IPS-11a (cell line): Measurements from ENCODE around the gene CYP4F3.
"Not testable (repeated sequence)": the region's sequence is repeated elsewhere in the genome, so short reads cannot be mapped to it uniquely, and the experiment has no call there.

Experiments used
- H3K4me3 ChIP-seq: one replicate; pipeline ENCODE4 v1.5.1; 2013; ENCODE audit warnings: low read depth, low read length, control low read depth

CYP4F3 gene, protein sequence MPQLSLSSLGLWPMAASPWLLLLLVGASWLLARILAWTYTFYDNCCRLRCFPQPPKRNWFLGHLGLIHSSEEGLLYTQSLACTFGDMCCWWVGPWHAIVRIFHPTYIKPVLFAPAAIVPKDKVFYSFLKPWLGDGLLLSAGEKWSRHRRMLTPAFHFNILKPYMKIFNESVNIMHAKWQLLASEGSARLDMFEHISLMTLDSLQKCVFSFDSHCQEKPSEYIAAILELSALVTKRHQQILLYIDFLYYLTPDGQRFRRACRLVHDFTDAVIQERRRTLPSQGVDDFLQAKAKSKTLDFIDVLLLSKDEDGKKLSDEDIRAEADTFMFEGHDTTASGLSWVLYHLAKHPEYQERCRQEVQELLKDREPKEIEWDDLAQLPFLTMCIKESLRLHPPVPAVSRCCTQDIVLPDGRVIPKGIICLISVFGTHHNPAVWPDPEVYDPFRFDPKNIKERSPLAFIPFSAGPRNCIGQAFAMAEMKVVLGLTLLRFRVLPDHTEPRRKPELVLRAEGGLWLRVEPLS

DNA sequence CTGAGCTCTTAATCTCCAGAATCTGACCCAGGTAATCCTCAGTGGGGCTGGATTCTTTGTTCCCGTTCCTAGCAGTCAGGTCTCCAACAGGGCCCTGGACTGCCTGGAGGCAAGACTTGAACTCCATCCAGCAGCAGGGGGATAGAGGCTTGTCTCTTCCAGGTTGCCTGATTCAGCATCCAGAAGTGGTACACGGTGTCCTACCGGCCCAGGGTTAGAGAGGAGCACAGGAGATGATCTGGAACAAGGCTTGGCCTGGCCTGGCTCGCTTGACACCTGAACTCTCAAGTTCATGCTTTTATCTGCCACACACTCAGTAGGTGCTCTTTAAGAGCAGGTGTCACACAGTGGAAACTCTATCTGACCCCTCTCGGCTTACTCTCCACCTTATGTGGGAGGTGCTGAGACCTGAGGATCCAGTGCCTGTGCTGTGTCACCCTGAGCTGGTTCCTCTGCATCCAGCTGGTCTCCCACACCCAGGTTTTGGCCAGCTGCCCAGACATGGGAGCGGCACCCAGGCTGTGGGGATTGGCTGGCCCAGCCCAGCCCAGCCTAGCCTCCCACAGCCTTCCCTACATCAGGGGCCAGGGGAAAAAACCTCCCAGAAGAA is at the start of gene CYP4F3:
Gene CYP4F3, plus strand, starts transcription at position 604 of the 610 bp plus-strand sequence. CDS start 519 bp downstream, outside the sequence.
- no peak within 1 kb of the TSS for H3K4me3 ChIP-seq

DNA sequence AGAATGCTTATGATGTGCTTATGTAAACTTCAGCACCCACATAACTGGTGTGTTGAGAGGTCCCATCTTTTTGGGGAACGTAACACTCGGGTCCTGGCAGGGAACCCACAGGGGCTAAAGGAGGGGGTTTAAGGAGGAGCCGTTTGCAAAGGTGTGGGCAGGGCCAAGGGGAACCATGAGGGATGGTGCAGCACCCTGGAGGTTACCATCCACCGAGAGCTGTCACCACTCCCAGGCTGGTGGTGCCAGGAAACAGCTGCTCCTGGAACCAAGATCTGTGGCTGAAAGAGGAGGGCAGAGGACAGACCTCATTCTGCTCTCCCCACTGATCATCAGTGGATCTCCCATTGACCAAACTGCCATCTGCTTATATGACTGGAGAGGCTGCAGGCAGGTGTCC is 48.9 kb upstream of the CYP4F3 start:
- H3K4me3 ChIP-seq: no peak overlapping the region

DNA sequence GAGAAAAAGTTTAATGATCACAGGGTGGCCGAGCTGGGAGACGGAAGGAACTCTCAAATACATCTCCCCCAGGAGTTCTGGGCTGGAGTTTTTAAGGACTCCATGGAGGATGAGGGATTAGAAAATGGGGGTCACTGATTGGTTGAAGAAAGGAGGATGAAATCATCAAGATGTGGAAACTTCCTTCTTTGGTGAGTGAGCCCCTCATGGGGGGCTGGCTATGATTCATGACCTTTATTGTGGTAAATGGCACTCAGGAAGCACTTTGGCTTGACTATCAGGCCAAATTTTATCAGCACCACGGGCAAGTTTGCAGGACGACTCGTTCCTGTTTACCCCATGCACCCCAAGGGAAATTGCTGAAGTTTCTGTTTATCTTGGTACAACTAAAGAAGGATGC is 48.2 kb upstream of the CYP4F3 start:
- H3K4me3 ChIP-seq: not testable (repeated sequence)

DNA sequence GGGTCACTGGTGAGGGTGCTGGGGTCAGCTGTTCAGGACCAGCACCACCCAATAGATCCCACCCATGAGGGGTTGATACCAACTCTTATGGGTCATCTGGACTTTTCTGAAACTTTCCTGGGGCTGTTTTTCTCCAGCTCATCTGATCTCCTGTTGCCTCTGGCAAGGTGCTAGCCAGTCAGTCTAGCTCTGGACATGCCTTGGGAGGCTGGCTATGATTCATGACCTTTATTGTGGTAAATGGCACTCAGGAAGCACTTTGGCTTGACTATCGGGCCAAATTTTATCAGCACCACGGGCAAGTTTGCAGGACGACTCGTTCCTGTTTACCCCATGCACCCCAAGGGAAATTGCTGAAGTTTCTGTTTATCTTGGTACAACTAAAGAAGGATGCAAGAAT is 46.9 kb upstream of the CYP4F3 start:
- not testable (repeated sequence) for H3K4me3 ChIP-seq

DNA sequence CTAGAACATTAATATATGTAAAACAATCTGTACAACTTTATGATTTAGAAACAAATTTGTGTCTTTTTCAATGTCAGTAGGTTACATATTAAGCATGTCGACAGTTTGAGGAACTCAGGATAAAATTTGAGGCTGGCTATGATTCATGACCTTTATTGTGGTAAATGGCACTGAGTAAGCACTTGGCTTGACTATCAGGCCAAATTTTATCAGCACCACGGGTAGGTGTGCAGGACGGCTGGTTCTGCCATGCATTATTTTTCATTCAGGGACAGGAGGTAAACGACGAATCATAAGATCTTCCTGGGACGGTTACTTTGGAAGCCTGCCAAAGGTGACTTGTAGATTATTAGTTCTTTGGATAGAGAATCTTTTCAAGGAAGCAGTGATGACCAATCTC is 45.6 kb upstream of the CYP4F3 start:
- no peak overlapping the region for H3K4me3 ChIP-seq

DNA sequence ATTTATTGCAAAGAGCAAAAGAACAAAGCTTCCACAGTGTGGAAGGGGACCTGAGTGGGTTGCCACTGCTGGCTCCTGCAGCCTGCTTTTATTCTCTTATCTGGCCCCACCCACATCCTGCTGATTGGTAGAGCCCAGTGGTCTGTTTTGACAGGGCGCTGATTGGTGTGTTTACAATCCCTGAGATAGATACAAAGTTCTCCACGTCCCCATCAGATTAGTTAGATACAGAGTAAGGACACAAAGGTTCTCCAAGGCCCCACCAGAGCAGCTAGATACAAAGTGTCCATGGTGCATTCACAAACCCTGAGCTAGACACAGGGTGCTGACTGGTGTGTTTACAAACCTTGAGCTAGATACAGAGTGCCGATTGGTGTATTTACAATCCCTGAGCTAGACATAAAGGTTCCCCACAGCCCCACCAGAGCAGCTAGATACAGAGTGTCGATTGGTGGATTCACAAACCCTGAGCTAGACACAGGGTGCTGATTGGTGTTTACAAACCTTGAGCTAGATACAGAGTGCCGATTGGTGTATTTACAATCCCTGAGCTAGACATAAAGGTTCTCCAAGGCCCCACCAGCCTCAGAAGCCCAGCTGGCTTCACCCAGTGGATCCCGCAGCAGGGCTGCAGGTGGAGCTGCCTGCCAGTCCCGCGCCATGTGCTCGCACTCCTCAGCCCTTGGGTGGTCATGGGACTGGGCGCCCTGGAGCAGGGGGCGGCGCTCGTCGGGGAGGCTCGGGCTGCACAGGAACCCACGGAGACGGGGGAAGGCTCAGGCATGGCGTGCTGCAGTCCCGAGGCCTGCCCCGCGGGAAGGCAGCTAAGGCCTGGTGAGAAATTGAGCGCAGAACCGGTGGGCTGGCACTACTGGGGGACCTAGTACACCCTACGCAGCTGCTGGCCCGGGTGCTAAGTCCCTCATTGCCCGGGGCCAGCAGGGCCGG is 32.4 kb upstream of the CYP4F3 start:
- not testable (repeated sequence) for H3K4me3 ChIP-seq

DNA sequence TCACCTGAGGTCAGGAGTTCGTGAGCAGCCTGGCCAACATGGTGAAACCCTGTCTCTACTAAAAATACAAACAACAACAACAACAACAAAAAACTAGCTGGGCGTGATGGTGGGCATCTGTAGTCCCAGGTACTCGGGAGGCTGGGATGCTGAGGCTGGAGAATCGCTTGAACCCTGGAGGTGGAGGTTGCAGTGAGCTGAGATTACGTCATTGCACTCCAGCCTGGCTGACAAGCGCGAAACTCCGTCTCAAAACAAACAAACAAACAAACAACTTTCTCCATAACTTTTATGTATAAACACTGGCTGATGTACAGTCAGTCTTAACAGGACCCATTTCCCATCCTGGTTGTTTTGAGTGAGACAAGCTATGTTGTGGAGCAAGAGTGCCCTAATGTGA is 31.4 kb upstream of the CYP4F3 start:
- H3K4me3 ChIP-seq: no peak overlapping the region

DNA sequence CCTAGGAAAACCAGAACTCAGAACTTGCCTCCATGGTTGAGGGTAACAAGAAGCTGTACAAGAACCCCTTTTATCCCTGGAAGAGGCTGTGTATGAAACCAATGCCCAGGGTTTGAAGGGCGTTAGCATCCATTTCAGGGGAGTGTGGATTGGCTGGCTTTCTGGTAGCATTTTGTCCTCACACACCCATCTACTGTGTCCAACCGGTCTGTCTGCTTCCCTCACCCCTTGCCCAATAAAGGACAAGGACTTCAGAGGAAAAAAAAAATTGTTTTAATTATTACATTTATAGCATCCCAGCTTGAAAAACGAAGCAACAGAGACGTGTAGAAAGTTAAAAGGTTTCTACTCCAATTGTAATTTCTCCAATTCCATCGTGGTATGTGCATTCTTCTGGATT is 28.4 kb upstream of the CYP4F3 start:
- H3K4me3 ChIP-seq: no peak overlapping the region

DNA sequence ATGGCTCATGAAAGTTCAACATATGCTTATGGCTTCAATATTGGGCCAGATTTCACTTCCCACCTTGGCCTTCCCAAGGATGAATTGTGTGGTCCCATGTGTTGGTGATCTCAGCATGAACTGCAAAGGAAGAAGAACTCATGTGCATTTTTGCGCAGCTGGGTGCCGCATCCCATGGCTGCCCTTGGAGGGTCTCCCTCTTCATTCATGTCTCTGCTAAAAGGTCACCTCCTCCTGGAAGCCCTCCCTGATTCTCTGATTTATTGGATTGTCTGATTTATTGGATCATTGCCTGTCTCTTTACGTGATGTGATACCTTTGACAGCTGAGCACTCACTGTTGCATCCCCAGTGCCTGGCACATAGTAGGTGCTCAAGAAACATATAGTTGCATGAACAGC is 27.4 kb upstream of the CYP4F3 start:
- no peak overlapping the region for H3K4me3 ChIP-seq

DNA sequence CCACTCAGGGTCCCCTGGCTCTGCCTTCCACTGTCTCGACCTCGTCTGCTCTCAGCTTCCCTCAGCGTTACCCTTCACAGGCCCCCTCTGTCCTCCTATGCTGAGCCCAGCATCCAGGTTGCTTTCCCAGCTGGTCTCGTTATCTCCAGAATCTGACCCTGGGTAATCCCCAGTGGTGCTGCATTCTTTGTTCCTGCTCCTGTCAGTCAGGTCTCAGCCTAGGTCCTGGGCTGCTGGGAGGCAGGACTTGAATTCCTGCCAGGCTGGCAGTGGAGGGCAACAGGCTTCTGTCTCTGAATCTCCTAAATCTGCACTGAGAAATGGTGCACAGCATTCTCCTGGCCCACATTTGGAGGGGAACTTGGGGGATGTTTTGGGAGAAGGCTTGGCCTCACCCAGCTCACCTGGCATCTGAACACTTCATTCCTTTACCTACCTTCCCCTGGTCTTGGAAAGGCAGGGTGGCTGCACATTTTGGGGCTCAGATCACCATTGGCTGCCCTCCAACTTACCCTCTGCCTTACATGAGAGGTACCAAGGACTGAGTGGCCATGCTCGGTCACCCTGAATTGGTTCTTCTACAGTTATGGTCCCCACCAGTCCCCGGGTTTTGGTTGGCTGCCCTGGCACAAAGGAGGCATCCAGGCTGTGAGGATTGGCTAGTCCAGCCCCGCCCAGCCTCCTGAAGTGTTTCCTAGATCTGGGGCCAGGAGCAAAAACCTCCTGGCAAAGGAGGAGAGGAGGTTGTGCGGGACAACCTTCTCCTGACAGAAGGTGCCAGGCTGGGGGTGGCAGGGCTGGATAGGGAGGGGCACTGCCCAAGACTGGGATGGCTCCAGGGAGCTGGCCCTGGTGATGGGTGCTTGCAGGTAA is 26.0 kb upstream of the CYP4F3 start, which contains the start of gene CYP4F8:
Gene CYP4F8, plus strand, starts transcription at position 712 of the 873 bp plus-strand sequence. CDS start 399 bp downstream, outside the sequence.
- H3K4me3 ChIP-seq: no peak within 1 kb of the TSS

DNA sequence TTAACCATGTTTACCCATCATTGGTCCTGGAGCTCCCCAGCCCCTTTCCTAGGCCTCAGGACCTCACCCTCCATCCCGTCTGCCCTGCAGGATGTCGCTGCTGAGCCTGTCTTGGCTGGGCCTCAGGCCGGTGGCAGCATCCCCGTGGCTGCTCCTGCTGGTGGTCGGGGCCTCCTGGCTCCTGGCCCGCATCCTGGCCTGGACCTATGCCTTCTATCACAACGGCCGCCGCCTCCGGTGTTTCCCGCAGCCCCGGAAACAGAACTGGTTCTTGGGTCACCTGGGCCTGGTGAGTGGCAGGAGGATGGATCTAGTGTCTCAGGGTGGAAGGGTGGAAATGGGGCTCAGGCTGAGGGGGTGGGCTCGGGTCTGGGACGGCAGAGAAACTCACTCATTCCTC is 25.2 kb upstream of the CYP4F3 start:
- H3K4me3 ChIP-seq: no peak overlapping the region

DNA sequence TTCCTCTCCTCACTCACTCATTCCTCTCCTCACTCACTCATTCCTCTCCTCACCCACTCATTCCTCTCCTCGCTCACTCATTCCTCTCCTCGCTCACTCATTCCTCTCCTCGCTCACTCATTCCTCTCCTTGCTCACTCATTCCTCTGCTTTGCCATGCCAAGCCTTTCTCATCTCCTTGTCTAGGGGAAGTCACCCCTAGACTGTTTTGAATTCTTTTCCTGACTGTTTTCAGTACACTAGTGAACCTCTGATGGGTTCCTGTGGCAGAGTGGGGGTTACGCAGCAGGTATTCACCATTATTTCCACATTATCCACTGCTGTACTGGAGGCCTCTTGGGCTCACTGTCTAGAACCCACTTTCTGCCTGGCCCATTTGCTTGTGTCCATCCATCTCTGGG is 24.5 kb upstream of the CYP4F3 start:
- no peak overlapping the region for H3K4me3 ChIP-seq

DNA sequence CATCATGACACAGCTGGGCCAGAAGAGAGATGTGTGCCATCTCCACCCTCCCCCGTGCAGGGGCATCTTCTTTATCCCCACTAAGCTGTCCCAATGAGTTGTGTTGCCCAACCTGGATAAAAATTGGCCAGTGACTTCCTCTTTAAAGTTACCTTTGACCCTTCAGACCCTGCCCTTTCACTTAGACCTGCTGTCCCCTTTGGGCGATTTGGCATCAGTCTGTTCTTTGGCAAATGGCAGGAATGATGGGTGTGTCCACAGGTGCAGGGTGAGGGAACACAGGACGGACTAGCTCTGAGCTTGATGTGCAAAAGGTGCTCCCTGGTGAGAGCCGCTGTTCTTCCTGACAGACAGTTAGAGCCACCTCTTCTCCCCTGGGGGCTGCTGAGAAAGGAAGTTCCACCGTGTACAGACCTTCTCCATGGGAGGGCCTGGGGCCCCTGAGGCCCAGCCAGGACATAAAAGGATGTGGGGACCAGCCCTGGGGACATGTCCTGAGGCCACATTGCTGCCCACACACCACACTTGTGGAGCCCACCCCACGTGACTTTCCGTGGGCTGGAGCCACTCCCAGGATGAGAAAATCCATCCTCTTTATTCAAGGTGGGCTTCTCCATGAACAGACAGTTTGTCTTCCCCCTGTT is 23.9 kb upstream of the CYP4F3 start:
- H3K4me3 ChIP-seq: no peak overlapping the region

DNA sequence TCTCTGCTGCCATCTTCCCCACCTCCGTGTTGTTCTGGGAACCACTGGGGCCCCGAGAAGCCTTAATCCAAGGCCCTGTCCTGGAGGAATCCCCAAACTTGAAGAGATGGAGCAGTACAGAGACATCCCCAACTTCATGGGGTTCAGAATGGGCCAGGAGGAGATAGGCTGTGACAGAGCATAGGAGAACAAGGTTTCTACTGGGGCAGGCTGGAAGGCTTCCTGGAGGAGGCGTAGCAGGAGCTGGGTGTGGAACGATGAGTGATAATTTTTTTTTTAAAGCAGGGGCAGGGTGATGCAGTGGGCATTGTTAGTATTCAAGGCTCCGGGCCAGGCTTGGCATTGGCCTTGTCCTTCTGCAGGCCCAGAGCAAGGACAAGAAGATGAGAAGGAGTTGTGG is 22.4 kb upstream of the CYP4F3 start:
- H3K4me3 ChIP-seq: no peak overlapping the region

DNA sequence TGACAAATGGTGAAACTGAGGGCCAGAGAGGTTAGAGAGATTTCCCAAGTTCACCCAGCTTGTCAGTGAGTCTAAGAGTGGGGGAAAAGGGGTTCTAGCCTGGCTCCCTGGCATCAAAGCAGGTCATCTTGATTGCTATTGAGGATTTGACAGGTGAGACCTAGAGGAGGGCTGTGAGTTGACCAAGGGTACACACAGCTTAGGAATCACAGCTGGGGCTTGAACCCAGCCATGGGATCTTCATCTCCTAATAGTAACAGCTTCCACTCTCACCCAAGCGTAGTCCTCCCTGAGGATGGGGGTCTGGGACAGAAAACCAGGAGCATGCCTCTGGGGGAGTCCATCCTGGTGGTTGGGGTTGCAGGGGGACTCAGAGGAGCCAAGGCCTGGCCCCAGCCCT is 18.9 kb upstream of the CYP4F3 start:
- no peak overlapping the region for H3K4me3 ChIP-seq

DNA sequence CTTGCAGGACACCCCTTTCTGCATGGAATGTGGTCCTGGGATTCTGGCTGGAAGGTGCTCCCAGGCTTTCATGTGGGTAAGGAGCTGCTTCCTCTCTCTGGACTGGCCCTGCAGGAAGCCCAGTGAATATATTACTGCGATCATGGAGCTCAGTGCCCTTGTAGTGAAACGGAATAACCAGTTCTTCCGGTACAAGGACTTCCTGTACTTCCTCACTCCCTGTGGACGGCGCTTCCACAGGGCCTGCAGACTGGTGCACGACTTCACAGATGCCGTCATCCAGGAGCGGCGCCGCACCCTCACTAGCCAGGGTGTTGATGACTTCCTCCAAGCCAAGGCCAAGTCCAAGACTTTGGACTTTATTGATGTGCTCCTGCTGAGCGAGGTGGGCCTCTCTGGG is 17.7 kb upstream of the CYP4F3 start:
- no peak overlapping the region for H3K4me3 ChIP-seq

DNA sequence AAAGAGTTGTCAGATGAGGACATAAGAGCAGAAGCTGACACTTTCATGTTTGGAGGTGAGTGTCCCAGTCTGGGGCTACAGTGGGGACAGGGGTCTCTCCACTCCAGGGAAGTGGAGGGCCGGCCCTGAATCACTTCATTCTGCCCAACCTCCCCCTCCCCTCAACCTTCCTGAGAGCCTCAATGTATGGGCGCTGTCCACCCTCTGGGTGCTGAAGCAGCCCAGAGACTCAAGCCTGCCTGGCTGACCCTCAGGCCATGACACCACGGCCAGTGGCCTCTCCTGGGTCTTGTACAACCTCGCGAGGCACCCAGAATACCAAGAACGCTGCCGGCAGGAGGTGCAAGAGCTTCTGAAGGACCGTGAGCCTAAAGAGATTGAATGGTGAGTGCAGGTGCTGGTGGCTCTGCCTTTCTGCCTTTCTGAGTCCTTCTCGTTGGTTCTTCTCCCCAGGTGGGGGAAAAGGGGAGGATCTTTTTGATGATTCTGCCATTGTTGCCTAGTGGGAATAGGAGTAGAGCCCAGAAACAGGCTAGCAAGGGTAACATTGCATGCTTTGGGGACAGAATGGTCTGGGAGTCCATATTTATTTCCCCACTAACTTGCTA is 16.9 kb upstream of the CYP4F3 start:
- no peak overlapping the region for H3K4me3 ChIP-seq

DNA sequence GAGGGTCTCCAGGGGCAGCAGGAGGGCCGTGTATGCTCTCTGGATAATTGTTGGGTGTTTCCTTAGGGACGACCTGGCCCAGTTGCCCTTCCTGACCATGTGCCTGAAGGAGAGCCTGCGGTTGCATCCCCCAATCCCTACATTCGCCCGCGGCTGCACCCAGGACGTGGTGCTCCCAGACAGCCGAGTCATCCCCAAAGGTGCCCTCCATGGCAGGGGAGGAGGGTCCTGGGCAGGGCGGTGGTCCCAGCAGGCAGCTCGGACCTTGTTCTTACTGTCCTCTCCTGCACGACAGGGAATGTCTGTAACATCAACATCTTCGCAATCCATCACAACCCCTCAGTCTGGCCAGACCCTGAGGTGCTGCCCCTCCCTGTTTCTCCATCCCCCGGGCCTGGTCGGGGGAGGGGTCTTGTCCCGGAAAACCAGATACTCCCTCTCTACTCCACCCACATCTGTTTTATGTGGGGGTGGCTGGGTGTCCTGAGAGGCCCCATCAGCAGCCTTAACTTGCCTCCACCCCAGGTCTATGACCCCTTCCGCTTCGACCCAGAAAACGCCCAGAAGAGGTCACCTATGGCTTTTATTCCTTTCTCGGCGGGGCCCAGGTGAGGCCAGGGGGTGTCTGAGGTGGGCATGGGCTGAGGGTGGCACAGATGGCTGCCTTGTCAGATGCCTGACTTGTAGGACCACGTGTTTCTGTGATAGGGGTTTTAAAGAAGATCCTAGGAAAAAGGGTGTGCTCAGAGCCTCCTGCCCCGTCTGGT is 12.3 kb upstream of the CYP4F3 start:
- no peak overlapping the region for H3K4me3 ChIP-seq
